A549 treated with CpdA at 1 μM for 4 hours (cell line): ENCODE data around the gene IL18BP. TPM values are rescaled to one million over a fixed set of nuclear protein-coding genes. Genes with fewer than 3 reads are reported as not detected.

ENCODE experiments used
- total RNA-seq: library from RNA; stranded (reverse); fragments of 200-300 nt; extraction: Qiagen RNA extraction; gene quantifications from 5 replicates; pipeline ENCODE4 v1.2.3, GENCODE V29; 2022; ENCODE audit warnings: low read depth

The IL18BP gene
- total RNA-seq, result 3.6 to 6.0 TPM (median 3.8 TPM) in 5 replicates

GRCh38 chr11:71998649-71999310 is at the start of gene IL18BP:
IL18BP (plus strand) TSS chr11:71998909; CDS start chr11:71999985, 1,076 bp downstream.

Other genes with a start within 250 kb of the IL18BP start
- not detected in 5 replicates for gene DEFB108B, start 165.7 kb upstream of the IL18BP start, total RNA-seq
- not detected in 5 replicates for gene DEFB131B, start 120.5 kb upstream of the IL18BP start, total RNA-seq
- 2.8 to 5.9 TPM (median 3.9 TPM) in 5 replicates for gene XNDC1N, start 70.3 kb upstream of the IL18BP start, total RNA-seq
- 52.4 to 62.7 TPM (median 56.8 TPM) in 5 replicates for gene RNF121, start 69.9 kb upstream of the IL18BP start, total RNA-seq
- 61.5 to 76.5 TPM (median 69.5 TPM) in 5 replicates for gene NUMA1, start 81.6 kb downstream of the IL18BP start, total RNA-seq
- 5.5 to 10.2 TPM (median 8.7 TPM) in 5 replicates for gene LRRC51, start 81.9 kb downstream of the IL18BP start, total RNA-seq
- 121 to 157 TPM (median 145 TPM) in 5 replicates for gene LAMTOR1, start 104.4 kb downstream of the IL18BP start, total RNA-seq
- gene TOMT, start 107.0 kb downstream of the IL18BP start, total RNA-seq, result not detected in 5 replicates
- gene ANAPC15, start 113.8 kb downstream of the IL18BP start, total RNA-seq, result 73.6 to 91.1 TPM (median 82.7 TPM) in 5 replicates
- gene FOLR3, start 136.8 kb downstream of the IL18BP start, total RNA-seq, result 0.18 to 0.42 TPM in 2 of 5 replicates, not detected in the others
- not detected in 5 replicates for gene FOLR1, start 193.2 kb downstream of the IL18BP start, total RNA-seq
- gene FOLR2, start 217.9 kb downstream of the IL18BP start, total RNA-seq, result not detected in 5 replicates
- gene INPPL1, start 225.9 kb downstream of the IL18BP start, total RNA-seq, result 66.4 to 89.8 TPM (median 68.4 TPM) in 5 replicates
- gene PHOX2A, start 245.3 kb downstream of the IL18BP start, total RNA-seq, result not detected in 5 replicates